Ramos (cell line): Measurements from ENCODE around the gene PUS7L.

Source experiments
- in situ Hi-C: fragments of 300-500 bp; cut with MboI; formaldehyde crosslinking; loops from one replicate; pipeline ENCODE4 v1.14.3; 2022; ENCODE audit warnings: low sequenced_read_pairs; ENCODE audit not compliant: unreplicated experiment

Gene PUS7L

GRCh38 chr12:43675048-43675904 is 83.3 kb downstream of the PUS7L start:
- in situ Hi-C loops = no loop called here

GRCh38 chr12:43669373-43669772 is 89.2 kb downstream of the PUS7L start:
- in situ Hi-C loops = no loop called here
